ENCODE measurements around the gene DDX1.

- TF ChIP-seq CTCF (IDR thresholded peaks at IDR 0.05), result no peak
- TF ChIP-seq POLR2A (IDR thresholded peaks at IDR 0.05), result no peak
Observed at GRCh38 chr2:15665067-15665942, 73.6 kb downstream of the DDX1 start.
